Measurements from ENCODE around the gene NUDCD3.

GRCh38 chr7:44537442-44537841, 47.0 kb upstream of the NUDCD3 start:
- no peak for TF ChIP-seq CTCF (IDR thresholded peaks at IDR 0.05 in 2 of 3, conservative IDR thresholded peaks at IDR 0.05 in 1 of 3; ENCODE audit: borderline replicate concordance in 1 of 3, insufficient read depth in 1 of 3, low read depth in 2 of 3, low read length in 2 of 3)
- no peak for TF ChIP-seq POLR2A (IDR thresholded peaks at IDR 0.05; ENCODE audit: borderline replicate concordance, extremely low read depth, insufficient read depth, insufficient read length)
- no peak for TF ChIP-seq SP1 (IDR thresholded peaks at IDR 0.05; ENCODE audit: low read depth)
